HG02840 (cell line): ENCODE measurements around the gene TASP1.
"Not testable (repeated sequence)": the region's sequence is repeated elsewhere in the genome, so short reads cannot be mapped to it uniquely, and the experiment has no call there.

Experiments used
- ATAC-seq: cut with Tn5 transposase; IDR thresholded peaks from one replicate; pipeline ENCODE4 v1.9.1; 2021; ENCODE audit warnings: mild to moderate bottlenecking, moderate library complexity, moderate number of reproducible peaks; ENCODE audit not compliant: unreplicated experiment, low FRiP score

TASP1 gene

DNA sequence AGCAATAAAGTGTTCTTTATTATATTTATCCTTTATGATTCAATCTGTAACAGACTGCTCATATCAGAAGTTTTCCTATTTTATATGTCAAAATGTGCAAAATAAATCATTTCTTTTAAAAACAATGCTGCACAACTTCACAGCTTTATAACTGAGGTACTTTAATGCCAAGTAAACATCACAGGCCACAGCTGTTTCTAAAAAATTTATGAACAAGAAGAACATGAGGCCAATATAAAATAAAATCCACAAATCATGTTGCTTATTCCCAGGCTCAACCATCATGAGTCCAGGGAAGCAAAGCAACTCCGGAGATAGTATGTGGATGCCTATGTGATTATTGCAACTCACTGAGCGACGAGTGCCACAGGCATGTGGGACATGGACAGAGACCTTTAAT, 222.2 kb downstream of the TASP1 start:
- no peak for ATAC-seq

DNA sequence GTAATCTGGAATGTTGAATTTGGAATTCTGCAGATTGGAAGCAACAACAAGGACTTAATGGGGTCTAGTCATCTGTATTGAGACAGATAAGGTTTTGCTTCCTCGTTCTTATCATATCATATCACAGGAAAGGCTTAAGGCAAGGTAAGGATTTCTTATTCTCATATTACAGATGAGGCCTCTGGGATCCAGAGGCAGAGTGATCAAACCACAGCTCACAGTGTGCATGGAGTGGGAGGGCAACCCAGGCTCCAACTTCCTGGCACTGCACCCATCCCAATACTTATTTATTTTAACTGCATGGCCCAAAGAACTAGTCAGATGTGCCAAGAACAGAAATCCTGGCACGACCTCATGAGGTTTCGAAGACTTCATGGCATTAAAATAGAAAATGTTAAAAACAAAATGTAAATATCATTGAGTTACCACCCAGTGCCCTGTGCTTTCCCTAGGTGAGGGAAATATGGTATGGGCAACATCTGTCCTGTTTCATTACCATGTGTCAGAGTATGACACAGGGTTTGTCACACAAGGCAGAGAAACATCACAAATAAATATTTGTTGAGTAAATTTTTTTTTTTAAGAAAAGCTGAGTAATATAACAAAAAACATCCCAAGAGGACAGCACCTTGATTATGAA, 225.8 kb downstream of the TASP1 start:
- ATAC-seq, result no peak

DNA sequence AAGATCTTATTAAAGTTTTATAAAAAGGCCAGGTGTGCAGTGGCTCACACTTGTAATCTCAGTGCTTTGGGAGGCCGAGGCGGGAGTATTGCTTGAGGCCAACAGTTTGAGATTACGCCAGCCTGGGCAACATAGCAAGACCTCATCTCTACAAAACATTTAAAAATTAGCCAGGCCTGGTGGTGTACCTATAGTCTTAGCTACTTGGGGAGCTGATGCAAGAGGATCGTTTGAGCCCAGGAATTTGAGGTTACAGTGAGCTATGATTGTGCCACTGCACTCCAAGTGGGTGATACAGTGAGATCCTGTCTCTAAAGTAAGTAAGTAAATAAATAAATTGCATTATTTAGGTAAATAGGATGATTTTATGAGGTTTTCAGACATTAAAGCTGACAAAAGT, 234.4 kb downstream of the TASP1 start:
- no peak for ATAC-seq

DNA sequence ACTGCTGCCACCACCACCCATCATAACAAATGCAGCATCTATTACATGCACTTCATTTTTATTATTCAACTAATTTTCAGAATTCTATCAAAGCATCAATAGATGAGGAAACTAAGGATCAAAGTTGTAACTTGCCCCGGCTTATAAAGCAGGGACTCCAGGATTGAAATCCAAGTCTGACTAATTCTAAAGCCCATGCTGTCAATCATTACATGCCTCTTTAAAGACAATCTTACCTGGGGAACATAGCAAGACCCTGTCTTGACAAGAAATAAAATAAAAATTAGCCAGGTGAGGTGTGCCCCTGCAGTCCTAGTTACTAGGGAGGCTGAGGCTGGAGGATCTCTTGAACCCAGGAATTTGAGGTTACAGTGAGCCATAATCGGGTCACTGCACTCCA, 235.3 kb downstream of the TASP1 start:
- no peak for ATAC-seq

DNA sequence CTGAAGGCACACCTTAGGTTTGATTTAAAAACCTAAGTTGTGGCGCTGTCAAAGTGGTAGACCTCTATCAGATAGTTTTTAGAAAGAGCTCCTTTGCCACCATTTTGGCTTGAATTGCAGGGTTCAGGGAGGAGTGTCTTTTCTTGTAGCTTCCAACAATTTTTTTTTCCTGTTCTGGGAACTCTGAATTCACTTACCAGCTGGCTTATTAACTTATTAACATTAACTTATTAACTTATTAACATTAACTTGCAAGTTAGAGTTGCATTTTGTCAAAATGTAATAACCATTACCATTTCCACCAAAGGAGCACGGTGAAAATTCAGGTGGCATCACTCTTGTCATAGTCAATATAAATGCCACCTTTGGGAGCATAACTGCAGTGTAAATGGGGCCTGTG, 235.7 kb downstream of the TASP1 start:
- no peak for ATAC-seq

DNA sequence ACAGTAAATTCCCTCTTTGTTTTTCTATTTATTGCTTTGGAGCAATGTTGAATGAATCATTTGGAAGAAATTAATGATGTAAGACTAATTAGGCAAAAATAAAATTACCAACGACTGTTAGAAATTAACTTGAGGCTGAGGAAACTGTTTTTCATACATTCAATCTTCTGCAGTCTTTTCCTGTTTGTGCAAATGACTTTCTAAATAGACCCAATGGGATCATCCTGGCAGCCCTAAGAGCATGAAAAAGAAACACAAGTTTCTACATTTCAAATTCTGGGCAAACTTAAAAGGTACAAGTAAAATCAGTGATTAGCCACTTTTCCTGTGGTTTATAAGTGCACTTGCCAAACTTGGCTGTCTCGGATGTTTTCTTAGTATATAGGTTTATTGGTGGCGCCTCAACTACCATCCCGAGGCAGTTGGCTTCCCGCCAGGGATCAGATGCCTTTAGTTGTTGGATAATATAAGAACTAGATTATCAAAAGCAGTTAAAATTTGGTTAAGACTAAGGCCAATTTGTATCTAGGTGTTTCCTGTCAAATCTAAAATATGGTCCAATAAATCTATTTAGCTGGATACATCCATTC, 236.5 kb downstream of the TASP1 start:
- ATAC-seq, result no peak

DNA sequence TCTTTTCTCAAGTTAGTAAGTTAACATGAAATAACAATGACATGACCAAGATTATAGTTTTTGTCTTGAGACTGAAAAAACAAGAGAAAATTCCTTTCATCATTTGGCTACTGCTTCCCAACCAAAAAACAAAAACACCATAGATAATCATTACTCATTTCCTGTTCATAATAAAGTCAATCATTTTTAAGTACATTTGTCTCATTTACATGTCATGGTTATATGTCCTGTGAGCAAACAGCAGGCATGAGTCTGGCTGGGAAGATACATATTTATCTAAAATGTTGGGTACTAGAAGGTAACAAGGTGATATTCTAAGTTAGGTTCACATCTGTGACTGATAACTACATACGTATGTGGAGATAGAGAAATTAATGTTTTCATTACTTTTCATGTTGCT, 237.1 kb downstream of the TASP1 start:
- ATAC-seq, result no peak

DNA sequence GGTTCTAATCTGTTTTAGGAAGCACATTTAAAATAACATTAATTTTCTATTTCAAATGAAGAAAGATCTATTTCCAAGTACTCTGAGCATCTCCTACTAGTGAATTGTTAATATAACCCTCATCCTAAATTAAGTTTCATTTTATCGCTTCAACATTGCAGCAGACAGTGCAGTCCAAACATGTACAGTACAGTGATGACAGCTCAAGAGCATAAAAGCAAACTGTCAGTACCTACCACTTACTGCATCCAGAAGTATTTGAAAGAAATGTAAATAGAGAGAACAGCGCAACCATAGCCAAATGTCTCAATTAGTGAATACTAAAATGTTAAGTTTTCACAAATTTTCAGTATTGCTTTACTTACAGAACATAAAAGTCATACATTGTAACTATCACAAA, 238.3 kb downstream of the TASP1 start:
- no peak for ATAC-seq

DNA sequence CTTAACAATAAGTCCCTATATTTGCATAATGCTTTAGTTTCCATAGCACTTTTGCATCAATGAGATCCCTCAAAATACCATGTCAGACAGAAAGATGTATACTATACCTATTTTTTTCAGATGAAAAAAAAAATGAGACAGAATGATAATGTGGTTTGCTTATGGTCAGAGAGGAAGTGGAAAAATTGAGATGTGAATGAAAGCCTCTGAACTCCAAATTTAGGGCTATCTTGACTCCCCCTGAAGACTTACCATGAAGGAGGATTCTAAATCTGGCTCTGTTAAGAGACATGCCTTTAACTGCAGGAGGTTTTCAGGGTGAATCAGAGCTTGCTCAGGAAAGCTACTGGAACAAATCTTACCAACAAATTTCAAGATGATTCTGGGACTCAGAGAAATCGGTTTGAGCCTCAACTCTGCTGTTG, 241.4 kb downstream of the TASP1 start:
- ATAC-seq, result no peak

DNA sequence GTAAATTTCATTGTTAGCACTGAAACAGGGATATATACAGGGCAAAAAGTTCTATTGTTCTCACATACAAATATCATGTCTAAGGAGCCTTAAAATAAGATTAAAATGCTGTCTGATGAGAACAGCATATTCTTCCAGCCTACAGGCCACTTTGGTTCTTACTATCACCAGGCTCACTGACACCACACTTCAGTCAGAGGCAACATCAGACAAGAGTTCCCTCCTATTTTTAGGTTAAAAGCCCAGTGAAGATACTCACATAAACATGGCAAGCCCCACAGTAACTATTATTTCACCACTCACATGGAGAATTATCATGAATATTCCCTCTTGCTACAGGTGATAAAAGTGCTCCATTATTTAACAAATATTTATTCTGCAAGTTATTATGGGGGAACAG, 241.9 kb downstream of the TASP1 start:
- no peak for ATAC-seq

DNA sequence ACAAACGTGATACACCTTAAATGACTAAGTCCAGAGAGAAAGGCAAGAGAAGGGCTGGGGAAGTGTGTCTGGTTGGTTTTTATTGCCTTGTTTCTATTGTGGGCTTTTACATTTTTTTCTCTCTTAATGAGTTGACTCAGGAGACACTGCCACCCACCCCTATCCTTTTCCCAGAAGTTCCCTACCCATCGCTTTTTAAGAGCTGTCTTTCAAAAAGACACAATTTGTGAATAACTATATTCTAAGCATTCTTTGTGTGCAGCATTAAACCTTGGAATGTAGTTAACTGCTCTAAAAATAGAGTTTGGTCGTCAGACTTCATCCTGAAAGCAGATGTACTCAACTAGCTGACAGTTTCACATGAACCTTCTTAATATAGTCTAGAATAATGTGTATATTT, 242.7 kb downstream of the TASP1 start:
- ATAC-seq, result no peak

DNA sequence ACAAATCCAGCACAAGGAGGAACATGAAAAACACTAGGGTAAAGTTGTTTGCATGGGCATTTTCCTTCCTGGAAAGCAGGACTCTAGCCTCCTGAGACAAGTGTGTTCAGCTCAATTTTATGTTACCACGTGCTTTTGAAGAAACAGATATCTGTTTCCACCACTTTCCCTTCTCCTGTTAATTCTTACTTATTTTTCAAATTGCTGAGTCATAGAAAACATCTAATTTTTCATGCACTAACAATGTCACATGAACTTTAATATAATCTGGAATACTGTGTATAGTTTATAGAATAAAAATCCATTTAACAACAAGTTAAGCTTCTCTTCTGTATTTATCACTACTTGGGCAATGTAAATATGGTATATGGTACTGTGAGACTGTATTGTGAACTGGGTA, 243.5 kb downstream of the TASP1 start:
- no peak for ATAC-seq

DNA sequence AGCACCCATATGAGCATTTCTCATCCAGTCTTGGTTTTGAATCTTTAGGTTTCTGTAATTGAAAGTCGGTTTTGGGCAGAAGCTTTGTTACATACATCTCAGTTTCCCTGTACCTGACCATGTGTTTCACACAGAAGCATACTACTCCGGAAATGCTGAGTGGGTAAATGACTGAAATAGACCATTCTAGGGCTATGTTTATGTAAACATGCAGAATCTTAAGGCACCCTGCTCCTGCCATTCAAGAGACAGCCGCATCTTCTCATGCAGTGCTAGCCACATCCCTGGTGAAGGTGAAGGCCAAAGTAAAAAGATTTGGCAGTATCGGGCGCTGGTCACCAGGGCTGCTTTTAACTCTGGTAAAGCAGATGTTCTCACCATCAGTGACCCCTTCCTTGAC, 246.3 kb downstream of the TASP1 start:
- ATAC-seq, result no peak

DNA sequence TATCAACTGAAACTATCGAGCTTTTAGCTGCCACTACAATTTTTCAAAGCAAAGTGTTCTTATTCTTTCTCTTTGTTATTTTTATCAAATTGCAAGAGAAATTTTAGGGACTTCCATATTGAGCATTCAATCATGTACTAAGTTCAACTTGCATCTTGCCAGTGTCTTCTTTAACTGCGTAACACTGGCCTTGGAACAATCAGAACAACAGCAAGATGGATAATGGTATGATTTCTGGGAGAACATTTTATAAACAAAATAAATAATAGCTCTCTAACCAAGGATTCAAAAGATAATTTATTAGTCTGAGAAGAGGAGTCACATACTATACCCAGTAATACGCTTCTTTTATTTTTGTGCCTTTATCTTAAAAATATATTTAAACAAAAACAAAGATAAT, 249.6 kb downstream of the TASP1 start:
- no peak for ATAC-seq

DNA sequence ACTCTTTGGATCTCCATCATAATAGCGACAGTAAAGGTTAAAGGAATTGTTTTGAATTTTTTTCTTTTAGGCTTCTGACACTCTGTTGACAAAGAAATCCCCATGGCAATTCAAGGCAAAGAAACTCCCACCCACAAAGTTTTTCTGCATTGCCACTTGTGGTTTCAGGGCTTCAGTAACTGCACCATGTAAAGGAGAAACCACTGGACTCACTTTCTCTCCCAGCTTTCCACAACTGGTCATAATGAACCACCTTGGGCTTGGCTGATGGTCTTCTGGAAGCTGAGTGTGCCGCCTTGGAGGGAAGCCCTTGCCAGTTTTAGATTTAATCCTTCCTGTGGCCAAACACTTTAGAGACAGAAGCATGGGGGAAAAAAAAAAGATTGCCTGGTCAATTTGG, 254.6 kb downstream of the TASP1 start:
- ATAC-seq, result no peak

DNA sequence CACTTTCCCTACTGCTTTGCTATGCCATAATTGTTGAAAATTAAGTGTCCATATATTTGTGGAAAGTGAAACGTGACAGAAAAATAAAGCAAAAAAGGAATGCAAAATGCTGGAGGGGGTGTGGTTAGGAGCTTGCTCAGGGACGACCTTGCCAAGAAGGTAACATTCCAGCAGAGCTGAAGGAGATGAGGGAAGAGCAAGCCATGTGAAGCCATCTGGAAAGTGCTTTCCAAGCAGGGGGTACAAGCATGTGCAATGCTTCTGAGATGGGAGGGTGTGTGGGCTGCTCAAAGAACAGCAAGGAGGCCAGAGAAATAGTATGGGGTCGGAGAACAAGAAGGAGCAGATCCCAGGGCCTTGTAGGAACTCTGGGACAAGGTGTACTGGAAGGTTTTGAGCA, 255.9 kb downstream of the TASP1 start:
- no peak for ATAC-seq

DNA sequence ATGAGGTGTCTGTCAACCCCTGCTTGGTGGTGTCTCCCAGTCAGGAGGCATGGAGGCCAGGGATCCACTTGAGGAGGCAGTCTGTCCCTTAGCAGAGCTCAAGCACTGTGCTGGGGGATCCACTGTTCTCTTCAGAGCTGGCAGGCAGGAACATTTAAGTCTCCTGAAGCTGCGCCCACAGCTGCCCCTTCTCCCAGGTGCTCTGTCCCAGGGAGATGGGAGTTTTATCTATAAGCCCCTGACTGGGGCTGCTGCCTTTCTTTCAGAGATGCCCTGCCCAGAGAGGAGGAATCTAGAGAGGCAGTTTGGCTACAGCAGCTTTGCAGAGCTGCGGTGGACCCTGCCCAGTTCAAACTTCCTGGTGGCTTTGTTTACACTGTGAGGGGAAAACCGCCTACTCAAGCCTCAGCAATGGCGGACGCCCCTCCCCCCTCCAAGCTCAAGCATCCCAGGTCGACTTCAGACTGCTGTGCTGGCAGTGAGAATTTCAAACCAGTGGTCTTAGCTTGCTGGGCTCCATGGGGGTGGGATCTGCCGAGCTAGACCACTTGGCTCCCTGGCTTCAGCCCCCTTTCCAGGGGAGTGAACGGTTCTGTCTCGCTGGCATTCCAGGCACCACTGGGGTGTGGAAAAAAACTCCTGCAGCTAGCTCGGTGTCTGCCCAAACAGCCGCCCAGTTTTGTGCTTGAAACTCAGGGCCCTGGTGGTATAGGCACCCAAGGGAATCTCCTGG, 258.1 kb downstream of the TASP1 start:
- not testable (repeated sequence) for ATAC-seq

DNA sequence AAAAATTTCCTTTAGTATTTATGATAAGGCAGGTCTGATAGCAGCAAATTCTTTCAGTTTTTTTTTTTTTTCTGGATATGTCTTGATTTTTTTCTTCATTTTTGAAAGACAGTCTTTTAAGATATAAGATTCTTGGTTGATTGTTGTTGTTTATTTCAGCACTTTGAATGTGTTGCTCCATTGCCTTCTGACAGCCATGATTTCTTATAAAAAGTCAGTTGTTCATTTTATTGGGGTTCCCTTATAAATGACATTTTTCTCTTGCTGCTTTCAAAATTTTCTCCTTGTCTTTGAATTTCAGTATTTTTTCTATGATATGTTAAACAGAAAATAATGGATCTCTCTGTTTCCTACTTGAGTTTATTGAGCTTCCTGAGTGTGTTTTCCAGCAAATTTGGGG, 265.3 kb downstream of the TASP1 start:
- no peak for ATAC-seq

DNA sequence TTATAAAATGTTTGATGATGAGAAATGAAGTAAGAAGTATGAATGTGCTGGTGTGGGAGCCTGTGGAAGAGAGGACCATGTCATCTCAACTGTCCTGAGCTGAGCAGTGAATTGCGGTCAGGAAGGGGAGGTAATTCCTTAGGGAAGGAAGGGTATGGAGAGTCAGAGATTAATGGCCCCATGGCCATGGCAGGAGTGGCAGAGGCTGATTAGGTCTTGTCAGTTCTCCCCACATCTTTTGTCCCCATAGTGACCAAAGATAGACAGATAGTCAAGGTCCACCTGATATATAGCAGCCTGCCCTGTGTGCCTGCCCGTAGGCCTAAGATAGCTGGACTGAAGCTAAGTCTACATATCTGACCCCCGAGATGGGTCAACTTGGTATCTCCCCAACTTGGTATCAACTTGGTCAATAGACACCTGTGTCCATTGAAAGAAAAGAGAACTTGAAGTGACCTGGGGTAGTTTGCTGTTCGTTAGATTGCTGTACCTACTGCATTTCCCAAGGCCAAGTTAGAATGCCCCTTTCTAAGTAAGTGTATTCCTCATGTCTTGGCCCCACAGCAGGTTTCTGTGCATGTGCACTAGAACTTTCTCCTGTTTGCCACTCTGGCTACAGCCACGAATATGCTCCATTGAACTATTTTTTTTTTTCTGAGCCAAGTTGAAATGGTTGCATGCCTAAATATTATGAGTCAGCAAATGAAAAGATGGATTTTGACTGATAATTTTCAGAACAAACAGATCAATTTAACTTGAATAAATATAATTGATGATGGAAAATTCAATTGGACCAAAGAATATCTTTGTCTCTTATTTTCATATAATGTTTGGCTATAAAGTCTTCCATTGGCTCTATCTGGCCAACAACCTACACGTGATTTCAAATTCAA, 274.2 kb downstream of the TASP1 start:
- ATAC-seq, result no peak

DNA sequence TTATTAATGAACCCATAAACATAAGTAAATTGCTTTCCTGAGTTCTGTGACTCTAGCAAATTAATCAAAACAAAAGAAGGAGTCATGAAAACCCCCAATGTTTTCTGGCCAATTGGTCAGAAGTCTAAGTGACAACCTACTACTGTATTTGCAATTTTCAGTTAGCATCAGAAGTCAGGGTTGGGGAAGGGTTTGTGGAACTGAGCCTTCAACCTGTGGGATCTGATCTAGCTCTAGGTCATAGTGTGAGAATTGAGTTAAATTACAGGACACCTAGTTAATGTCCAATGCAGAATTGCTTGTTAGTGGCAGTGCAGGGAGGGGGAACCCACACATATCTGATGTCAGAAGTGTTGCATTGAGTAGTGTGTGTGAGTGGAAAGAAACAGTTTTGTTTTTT, 275.3 kb downstream of the TASP1 start:
- no peak for ATAC-seq

DNA sequence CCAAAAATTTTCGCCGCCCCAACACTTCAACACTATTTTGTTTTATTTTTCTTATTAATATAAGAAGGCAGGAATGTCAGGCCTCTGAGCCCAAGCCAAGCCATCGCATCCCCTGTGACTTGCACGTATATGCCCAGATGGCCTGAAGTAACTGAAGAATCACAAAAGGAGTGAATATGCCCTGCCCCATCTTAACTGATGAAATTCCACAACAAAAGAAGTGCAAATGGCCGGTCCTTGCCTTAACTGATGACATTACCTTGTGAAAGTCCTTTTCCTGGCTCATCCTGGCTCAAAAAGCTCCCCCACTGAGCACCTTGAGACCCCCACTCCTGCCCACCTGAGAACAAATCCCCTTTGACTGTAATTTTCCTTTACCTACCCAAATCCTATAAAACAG, 276.6 kb downstream of the TASP1 start:
- ATAC-seq, result not testable (repeated sequence)
